Measurements from ENCODE around the gene LYPD3. TPM values are rescaled to one million over a fixed set of nuclear protein-coding genes. Genes with fewer than 3 reads are reported as not detected.

LYPD3 gene
- polyA plus RNA-seq, 2 donors = 208 to 770 TPM

DNA sequence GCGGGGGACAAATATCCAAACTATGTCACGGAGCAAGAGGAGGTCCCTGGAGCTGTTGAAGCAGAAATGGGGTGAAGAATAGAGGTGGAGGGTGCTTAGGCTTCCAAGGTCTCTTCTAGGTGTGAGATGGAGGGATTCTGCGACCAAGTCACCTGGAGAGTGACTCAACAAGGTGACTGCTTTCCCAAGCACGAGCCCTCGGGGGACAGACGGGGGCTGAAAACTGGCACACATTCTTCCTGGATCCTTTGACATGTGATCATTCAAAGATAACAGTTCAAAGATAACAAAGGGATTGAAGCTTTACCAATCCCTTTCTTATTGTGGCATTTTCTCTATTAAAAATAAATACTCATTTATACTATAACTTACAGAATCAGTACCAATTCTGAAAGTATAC, 53.0 kb downstream of the LYPD3 start:
- WGBS, 2 donors = 70 to 77% methylated on average over 6 of the region's 6 CpGs
- H3K9me3 ChIP-seq (ENCODE audit: control insufficient read depth in 2 of 2, insufficient read depth in 1 of 2, low read depth in 1 of 2, low read length in 1 of 2) = peaks cover 0 to 3% of the 10 kb centered on the region in 2 donors
- H3K36me3 ChIP-seq (ENCODE audit: control insufficient read depth in 2 of 2, insufficient read depth in 2 of 2, low read length in 1 of 2) = no peaks in the 10 kb centered on the region
- H3K27me3 ChIP-seq (ENCODE audit: control insufficient read depth in 1 of 2, insufficient read depth in 2 of 2, low read length in 2 of 2) = no peaks in the 10 kb centered on the region
- H3K4me3 ChIP-seq (ENCODE audit: low read depth in 1 of 2, low read length in 2 of 2) = no peak overlapping the region
- H3K4me1 ChIP-seq (ENCODE audit: control insufficient read depth in 2 of 2, insufficient read depth in 2 of 2, low read length in 1 of 2) = no peaks in the 10 kb centered on the region
- no peak overlapping the region for H3K27ac ChIP-seq (ENCODE audit: low read depth in 2 of 2, low read length in 1 of 2)

Other genes with a start within 250 kb of the LYPD3 start
- under 1 TPM in 1 of 2 donors, not detected in 1; 0.04 TPM for gene PSG9, start 196.1 kb downstream of the LYPD3 start, polyA plus RNA-seq
- under 1 TPM; 0.06 to 0.53 TPM for gene CD177, start 111.9 kb downstream of the LYPD3 start, polyA plus RNA-seq
- gene TEX101, start 50.7 kb downstream of the LYPD3 start, polyA plus RNA-seq = 1 to 10 TPM in 1 of 2 donors, under 1 TPM in 1; 0.96 to 2.4 TPM
- 10 to 100 TPM; 58.1 to 70.1 TPM for gene PHLDB3, start 39.1 kb upstream of the LYPD3 start, polyA plus RNA-seq
- gene ETHE1, start 61.6 kb upstream of the LYPD3 start, polyA plus RNA-seq = 10 to 100 TPM; 50.5 to 78.9 TPM
- gene ZNF575, start 67.6 kb upstream of the LYPD3 start, polyA plus RNA-seq = 1 to 10 TPM in 1 of 2 donors, under 1 TPM in 1; 0.59 to 1.0 TPM
- gene XRCC1, start 109.9 kb upstream of the LYPD3 start, polyA plus RNA-seq = 10 to 100 TPM; 13.7 to 14.4 TPM
- 10 to 100 TPM; 13.5 to 17.6 TPM for gene PINLYP, start 110.2 kb upstream of the LYPD3 start, polyA plus RNA-seq
- gene IRGQ, start 130.5 kb upstream of the LYPD3 start, polyA plus RNA-seq = 1 to 10 TPM; 3.1 to 4.1 TPM
- 10 to 100 TPM in 1 of 2 donors, 1 to 10 TPM in 1; 6.8 to 13.0 TPM for gene ZNF576, start 131.0 kb upstream of the LYPD3 start, polyA plus RNA-seq
- gene SRRM5, start 146.5 kb upstream of the LYPD3 start, polyA plus RNA-seq = under 1 TPM; 0.14 to 0.71 TPM
- gene ZNF428, start 154.0 kb upstream of the LYPD3 start, polyA plus RNA-seq = 10 to 100 TPM; 20.4 to 27.3 TPM
- 10 to 100 TPM in 1 of 2 donors, 1 to 10 TPM in 1; 9.7 to 21.7 TPM for gene CADM4, start 174.2 kb upstream of the LYPD3 start, polyA plus RNA-seq
- gene PLAUR, start 204.6 kb upstream of the LYPD3 start, polyA plus RNA-seq = 1 to 10 TPM; 5.4 to 5.6 TPM